PC-9 (cell line): Measurements from ENCODE around the gene CTXND2. TPM values are rescaled to one million over a fixed set of nuclear protein-coding genes. Genes with fewer than 3 reads are reported as not detected.
"Not testable (repeated sequence)": the region's sequence is repeated elsewhere in the genome, so short reads cannot be mapped to it uniquely, and the experiment has no call there.

Experiments
- BruUV-seq: library from RNA; stranded (reverse); fragments of 400-500 nt; replicated peaks from 2 replicates; lab custom pipeline; 2021; lab: Mats Ljungman, UMichigan
- CTCF ChIA-PET: fragments of 300-600 bp; sonication (Branson Sonifier 250); formaldehyde crosslinking; loops from one replicate; lab custom pipeline; 2022; ENCODE audit warnings: antibody characterized with exemption; lab: Charles Lee
- POLR2A ChIA-PET: fragments of 300-600 bp; sonication (Branson Sonifier 250); formaldehyde crosslinking; loops from one replicate; lab custom pipeline; 2022; ENCODE audit warnings: antibody characterized with exemption; ENCODE audit not compliant: unreplicated experiment; lab: Charles Lee
- DNase-seq, 2 experiments: peaks; one replicate each; pipeline versions ENCODE4 v3.0.0 to v3.0.0-alpha.2; 2015 to 2022; ENCODE audit warnings: mixed read lengths in 1 of 2
- H2AFZ ChIP-seq: fragments of 200-600 bp; sonication (generic); 2 replicates; pipeline ENCODE4 v1.8.1; 2017; ENCODE audit warnings: antibody characterized with exemption
- H3F3A ChIP-seq: fragments of 200-600 bp; sonication (generic); 2 replicates; pipeline ENCODE4 v1.8.1; 2017; ENCODE audit warnings: antibody characterized with exemption, mild to moderate bottlenecking, low read depth; ENCODE audit not compliant: insufficient read depth
- H3K27ac ChIP-seq: fragments of 200-600 bp; sonication (generic); 2 replicates; pipeline ENCODE4 v1.6.1; 2016; ENCODE audit warnings: mixed run types
- H3K27me3 ChIP-seq: fragments of 200-600 bp; sonication (generic); 2 replicates; pipeline ENCODE4 v1.6.1; 2016; ENCODE audit warnings: low read depth, mixed run types; ENCODE audit not compliant: insufficient read depth
- H3K36me3 ChIP-seq: fragments of 200-600 bp; sonication (generic); 2 replicates; pipeline ENCODE4 v1.6.1; 2016; ENCODE audit warnings: low read depth, mixed run types
- H3K4me1 ChIP-seq: fragments of 200-600 bp; sonication (generic); replicated peaks from 2 replicates; pipeline ENCODE4 v1.6.1; 2016; ENCODE audit warnings: mixed run types; ENCODE audit not compliant: insufficient read depth
- H3K4me2 ChIP-seq: fragments of 200-600 bp; sonication (generic); 2 replicates; pipeline ENCODE4 v1.6.1; 2017; ENCODE audit warnings: mixed run types
- H3K4me3 ChIP-seq: fragments of 200-600 bp; sonication (generic); 2 replicates; pipeline ENCODE4 v1.6.1; 2016; ENCODE audit warnings: mixed run types
- H3K79me2 ChIP-seq: fragments of 200-600 bp; sonication (generic); 2 replicates; pipeline ENCODE4 v1.6.1; 2017; ENCODE audit warnings: low read depth, mixed run types
- H3K9me2 ChIP-seq: fragments of 200-600 bp; sonication (generic); 2 replicates; pipeline ENCODE4 v1.8.1; 2017; ENCODE audit warnings: mild to moderate bottlenecking; ENCODE audit not compliant: insufficient read depth
- H3K9me3 ChIP-seq: fragments of 200-600 bp; sonication (generic); 2 replicates; pipeline ENCODE4 v1.8.1; 2016; ENCODE audit warnings: low read depth; ENCODE audit not compliant: insufficient read depth
- H4K20me1 ChIP-seq: fragments of 200-600 bp; sonication (generic); 2 replicates; pipeline ENCODE4 v1.8.1; 2017; ENCODE audit not compliant: insufficient read depth
- CTCF ChIP-seq: fragments of 200-600 bp; sonication (generic); conservative IDR thresholded peaks from 2 replicates; pipeline ENCODE4 v1.6.1; 2017; ENCODE audit warnings: mixed run types, antibody characterized with exemption, mild to moderate bottlenecking, moderate library complexity
- EZH2 ChIP-seq: fragments of 200-600 bp; sonication (generic); IDR thresholded peaks from 2 replicates; pipeline ENCODE4 v1.8.0; 2017; ENCODE audit warnings: antibody characterized with exemption, low read depth
- intact Hi-C: fragments of 100-400 bp; cut with micrococcal nuclease; formaldehyde crosslinking; loops from one replicate; pipeline ENCODE4 v1.10.0; 2022; ENCODE audit not compliant: unreplicated experiment
- total RNA-seq: library from RNA; stranded (reverse); gene quantifications from 2 replicates; pipeline ENCODE4 v1.2.3, GENCODE V29; 2021

Gene CTXND2
- total RNA-seq, 1 experiment from 2014 or later, result not detected

GRCh38 chr1:150846473-150847146 is 40.3 kb upstream of the CTXND2 start:
- intact Hi-C loops, result no loop called here
- no peaks in the 10 kb centered on the region for H3K27me3 ChIP-seq
- no peak overlapping the region for H3K27ac ChIP-seq
- no peaks in the 10 kb centered on the region for H3K9me2 ChIP-seq
- H3K4me1 ChIP-seq, result no peaks in the 10 kb centered on the region
- no peaks in the 10 kb centered on the region; the same call in 1 of the 2 replicates for H3F3A ChIP-seq
- BruUV-seq, result no TSS peak
- no peak overlapping the region for H3K4me2 ChIP-seq
- TF ChIP-seq CTCF (no peak), EZH2 (no peak)
- H2AFZ ChIP-seq, result no peak overlapping the region
- CTCF ChIA-PET, result no interaction called here
- no peaks in the 10 kb centered on the region for H3K79me2 ChIP-seq
- H3K36me3 ChIP-seq, result no peaks in the 10 kb centered on the region
- DNase-seq, result no peak
- H3K9me3 ChIP-seq, result no peaks in the 10 kb centered on the region
- POLR2A ChIA-PET, result no interaction called here
- H3K4me3 ChIP-seq, result no peak overlapping the region
- no peaks in the 10 kb centered on the region; the same call in 1 of the 2 replicates for H4K20me1 ChIP-seq

- H3K4me1 ChIP-seq, H3K9me2 ChIP-seq, BruUV-seq, intact Hi-C loops, H3F3A ChIP-seq, H4K20me1 ChIP-seq, H3K4me3 ChIP-seq, H3K27ac ChIP-seq, CTCF ChIA-PET, H3K9me3 ChIP-seq, H2AFZ ChIP-seq, H3K79me2 ChIP-seq, DNase-seq, H3K27me3 ChIP-seq, H3K4me2 ChIP-seq, H3K36me3 ChIP-seq, POLR2A ChIA-PET: not testable (repeated sequence)
These were observed 36.1 kb upstream of the CTXND2 start for GRCh38 chr1:150850801-150851362.

- H3K27ac ChIP-seq, H3F3A ChIP-seq, CTCF ChIA-PET, H3K4me2 ChIP-seq, H3K4me3 ChIP-seq, H3K9me3 ChIP-seq, DNase-seq, H3K36me3 ChIP-seq, H3K9me2 ChIP-seq, H4K20me1 ChIP-seq, H3K27me3 ChIP-seq, H2AFZ ChIP-seq, intact Hi-C loops, BruUV-seq, H3K79me2 ChIP-seq, POLR2A ChIA-PET, H3K4me1 ChIP-seq: not testable (repeated sequence)
These were observed 34.2 kb upstream of the CTXND2 start for GRCh38 chr1:150852734-150853133.

- no peaks in the 10 kb centered on the region for H3F3A ChIP-seq
- H3K27ac ChIP-seq, result no peak overlapping the region
- H3K9me3 ChIP-seq, result no peaks in the 10 kb centered on the region
- ChIA-PET POLR2A (interaction anchor here (0.6 kb wide), 1 partner anchor 823 kb away, joined by 17 read pairs; no protein-coding TSS in a partner anchor), CTCF (interaction anchor here (0.6 kb wide), 1 partner anchor 434 kb away, joined by 3 read pairs; no protein-coding TSS in a partner anchor)
- H3K4me1 ChIP-seq, result no peaks in the 10 kb centered on the region
- no TSS peak for BruUV-seq
- H3K36me3 ChIP-seq, result no peaks in the 10 kb centered on the region
- H2AFZ ChIP-seq, result no peak overlapping the region
- no peak overlapping the region for H3K4me2 ChIP-seq
- H3K9me2 ChIP-seq, result no peaks in the 10 kb centered on the region
- 0 out of 2 replicates have a peak, but pooled peaks cover 3% of the 10 kb centered on the region for H3K79me2 ChIP-seq
- TF ChIP-seq EZH2, result no peak
- no peak for TF ChIP-seq CTCF
- no peak overlapping the region for H3K4me3 ChIP-seq
- no peak for DNase-seq
- H3K27me3 ChIP-seq, result no peaks in the 10 kb centered on the region
- intact Hi-C loops, result no loop called here
- H4K20me1 ChIP-seq, result no peaks in the 10 kb centered on the region
These were observed 23.2 kb upstream of the CTXND2 start for GRCh38 chr1:150863724-150864123.

- H3K79me2 ChIP-seq, H3F3A ChIP-seq, intact Hi-C loops, H3K4me2 ChIP-seq, H3K4me3 ChIP-seq, H3K27ac ChIP-seq, H3K27me3 ChIP-seq, H3K9me2 ChIP-seq, H4K20me1 ChIP-seq, DNase-seq, POLR2A ChIA-PET, BruUV-seq, H3K36me3 ChIP-seq, H3K4me1 ChIP-seq, H2AFZ ChIP-seq, H3K9me3 ChIP-seq: not testable (repeated sequence)
- CTCF ChIA-PET, result interaction anchor here (0.6 kb wide), 1 partner anchor 435 kb away, joined by 3 read pairs; no protein-coding TSS in a partner anchor
These were observed 22.7 kb upstream of the CTXND2 start for GRCh38 chr1:150864200-150864599.
